ENCODE measurements around the gene PPP1R1A. TPM values are rescaled to one million over a fixed set of nuclear protein-coding genes. Genes with fewer than 3 reads are reported as not detected.

Gene PPP1R1A
- total RNA-seq, 1 donor from 2014 or later = 2.3 TPM

DNA sequence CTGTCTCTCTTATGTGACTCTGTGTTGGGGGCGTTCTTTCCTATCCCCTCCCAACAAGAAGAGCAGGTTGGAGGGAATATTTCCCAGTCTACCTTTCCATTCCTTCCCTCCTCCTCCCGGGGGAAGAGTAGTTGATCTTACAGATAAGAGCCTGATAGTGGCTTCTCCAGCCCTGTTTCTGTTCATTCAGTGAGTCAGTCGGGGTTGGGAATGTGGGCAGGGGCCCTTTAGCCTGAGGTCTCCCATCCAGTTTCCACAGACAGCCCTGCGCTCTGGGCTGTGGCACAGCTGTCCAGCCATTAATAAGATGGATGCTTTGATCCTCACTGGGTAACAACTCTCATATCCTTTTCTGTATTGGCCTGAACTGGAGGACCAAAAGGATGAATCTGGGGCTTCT lies 18.1 kb upstream of the PPP1R1A start:
- Histone ChIP-seq H3K27me3 (peaks cover 51% of the 10 kb centered on the region), H3K4me1 (no peaks in the 10 kb centered on the region), H2AFZ (replicated peaks) (no peak overlapping the region), H3K9me3 (ENCODE audit: low read depth) (no peaks in the 10 kb centered on the region), H3K4me2 (no peak overlapping the region), H3K4me3 (no peak overlapping the region), H3K9ac (no peak overlapping the region), H3K79me2 (ENCODE audit: low read depth) (no peaks in the 10 kb centered on the region), H3F3A (ENCODE audit: low read depth) (no peaks in the 10 kb centered on the region), H4K20me1 (ENCODE audit: low read depth) (no peaks in the 10 kb centered on the region), H3K27ac (no peak overlapping the region), H3K36me3 (no peaks in the 10 kb centered on the region)
- H3K4me1 Mint-ChIP-seq = peaks cover 13% of the 10 kb centered on the region
- DNase-seq (ENCODE audit: low spot score) = no peak
- H3K4me3 Mint-ChIP-seq = no peak overlapping the region
- no peak overlapping the region for H3K27ac Mint-ChIP-seq
- no peaks in the 10 kb centered on the region for H3K36me3 Mint-ChIP-seq
- TF ChIP-seq, protein P1, sequence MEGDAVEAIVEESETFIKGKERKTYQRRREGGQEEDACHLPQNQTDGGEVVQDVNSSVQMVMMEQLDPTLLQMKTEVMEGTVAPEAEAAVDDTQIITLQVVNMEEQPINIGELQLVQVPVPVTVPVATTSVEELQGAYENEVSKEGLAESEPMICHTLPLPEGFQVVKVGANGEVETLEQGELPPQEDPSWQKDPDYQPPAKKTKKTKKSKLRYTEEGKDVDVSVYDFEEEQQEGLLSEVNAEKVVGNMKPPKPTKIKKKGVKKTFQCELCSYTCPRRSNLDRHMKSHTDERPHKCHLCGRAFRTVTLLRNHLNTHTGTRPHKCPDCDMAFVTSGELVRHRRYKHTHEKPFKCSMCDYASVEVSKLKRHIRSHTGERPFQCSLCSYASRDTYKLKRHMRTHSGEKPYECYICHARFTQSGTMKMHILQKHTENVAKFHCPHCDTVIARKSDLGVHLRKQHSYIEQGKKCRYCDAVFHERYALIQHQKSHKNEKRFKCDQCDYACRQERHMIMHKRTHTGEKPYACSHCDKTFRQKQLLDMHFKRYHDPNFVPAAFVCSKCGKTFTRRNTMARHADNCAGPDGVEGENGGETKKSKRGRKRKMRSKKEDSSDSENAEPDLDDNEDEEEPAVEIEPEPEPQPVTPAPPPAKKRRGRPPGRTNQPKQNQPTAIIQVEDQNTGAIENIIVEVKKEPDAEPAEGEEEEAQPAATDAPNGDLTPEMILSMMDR (IDR thresholded peaks at IDR 0.05) = no peak
- TF ChIP-seq EZH2 (IDR thresholded peaks at IDR 0.05) = no peak
- TF ChIP-seq EZH2phosphoT487 (IDR thresholded peaks at IDR 0.05) = no peak
- H3K9me3 Mint-ChIP-seq = peaks cover 6% of the 10 kb centered on the region
- peaks cover 4% of the 10 kb centered on the region for H3K27me3 Mint-ChIP-seq (ENCODE audit: insufficient read depth, low read depth)

DNA sequence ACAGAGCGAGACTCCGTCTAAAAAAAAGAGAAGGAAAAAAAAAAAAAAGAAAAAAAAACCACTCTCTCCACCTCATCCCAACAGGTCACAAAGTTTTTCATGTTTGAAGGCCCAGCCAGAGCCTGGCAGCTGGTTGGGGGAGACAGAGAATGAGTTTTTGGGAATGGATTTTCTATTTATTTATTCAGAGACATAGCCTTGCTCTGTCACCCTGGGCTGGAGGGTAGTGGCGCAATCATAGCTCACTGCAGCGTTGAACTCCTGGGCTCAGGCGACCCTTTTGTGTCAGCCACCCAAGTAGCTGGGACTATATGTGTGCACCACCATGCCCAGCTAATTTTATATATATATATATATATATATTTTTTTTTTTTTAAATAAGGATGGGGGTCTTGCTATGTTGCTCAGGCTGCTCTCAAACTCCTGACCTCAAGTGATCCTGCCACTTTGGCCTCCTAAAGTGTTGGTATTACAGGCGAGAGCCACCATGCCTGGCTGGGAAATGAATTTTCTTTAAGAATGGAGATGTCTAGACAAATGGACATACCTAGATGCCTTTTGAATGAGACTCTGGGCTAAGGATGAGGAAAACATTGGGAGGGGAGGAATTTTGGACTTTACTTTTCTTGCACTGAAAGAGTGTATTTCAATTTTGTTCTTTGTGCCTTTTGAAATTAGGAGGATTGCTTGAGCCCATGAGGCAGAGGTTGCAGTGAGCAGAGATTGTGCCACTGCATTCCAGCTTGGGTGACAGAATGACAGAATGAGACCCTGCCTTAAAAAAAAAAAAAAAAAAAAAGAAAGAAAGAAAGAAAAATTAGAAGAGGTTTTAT lies 16.9 kb upstream of the PPP1R1A start:
- TF ChIP-seq EZH2 (IDR thresholded peaks at IDR 0.05) = no peak
- no peak for TF ChIP-seq EZH2phosphoT487 (IDR thresholded peaks at IDR 0.05)
- TF ChIP-seq, protein P1 (IDR thresholded peaks at IDR 0.05) = no peak
- H2AFZ ChIP-seq (replicated peaks) = no peak overlapping the region
- no peaks in the 10 kb centered on the region for H4K20me1 ChIP-seq (ENCODE audit: low read depth)
- peaks cover 43% of the 10 kb centered on the region for H3K27me3 ChIP-seq
- Mint-ChIP-seq H3K4me1 (peaks cover 13% of the 10 kb centered on the region), H3K9me3 (peaks cover 8% of the 10 kb centered on the region), H3K4me3 (no peak overlapping the region), H3K27me3 (ENCODE audit: insufficient read depth, low read depth) (peaks cover 7% of the 10 kb centered on the region), H3K36me3 (no peaks in the 10 kb centered on the region), H3K27ac (no peak overlapping the region)
- H3K9ac ChIP-seq = no peak overlapping the region
- H3K36me3 ChIP-seq = no peaks in the 10 kb centered on the region
- H3K4me1 ChIP-seq = no peaks in the 10 kb centered on the region
- no peaks in the 10 kb centered on the region for H3F3A ChIP-seq (ENCODE audit: low read depth)
- no peak overlapping the region for H3K27ac ChIP-seq
- H3K9me3 ChIP-seq (ENCODE audit: low read depth) = no peaks in the 10 kb centered on the region
- no peak for DNase-seq (ENCODE audit: low spot score)
- H3K79me2 ChIP-seq (ENCODE audit: low read depth) = no peaks in the 10 kb centered on the region
- no peak overlapping the region for H3K4me3 ChIP-seq
- no peak overlapping the region for H3K4me2 ChIP-seq

DNA sequence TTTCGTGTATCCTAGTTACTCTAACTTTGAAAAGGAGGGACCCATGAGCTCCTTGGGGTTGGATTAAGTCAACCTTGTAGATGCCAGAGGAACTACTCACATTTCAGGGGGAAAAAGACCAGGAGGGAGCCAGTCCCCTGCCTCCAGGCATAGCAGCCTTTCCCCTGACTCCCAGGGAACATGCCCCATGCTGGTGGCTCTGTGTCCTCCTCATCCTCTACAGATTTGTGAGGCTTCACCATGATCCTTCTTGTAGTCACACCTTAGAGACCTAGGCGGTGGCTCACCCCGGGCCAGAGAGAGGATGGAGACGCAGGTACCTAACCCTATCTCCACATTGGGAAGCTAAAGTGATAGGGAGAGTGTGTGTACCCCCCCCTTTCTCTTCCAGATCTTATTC lies 16.0 kb upstream of the PPP1R1A start:
- H3K9me3 Mint-ChIP-seq = peaks cover 8% of the 10 kb centered on the region
- H3K36me3 ChIP-seq = no peaks in the 10 kb centered on the region
- no peaks in the 10 kb centered on the region for H3K4me1 ChIP-seq
- H3K9me3 ChIP-seq (ENCODE audit: low read depth) = no peaks in the 10 kb centered on the region
- peaks cover 37% of the 10 kb centered on the region for H3K27me3 ChIP-seq
- H3K27ac ChIP-seq = no peak overlapping the region
- TF ChIP-seq EZH2 (IDR thresholded peaks at IDR 0.05) = no peak
- TF ChIP-seq, protein P1 (IDR thresholded peaks at IDR 0.05) = no peak
- TF ChIP-seq EZH2phosphoT487 (IDR thresholded peaks at IDR 0.05) = no peak
- no peak for DNase-seq (ENCODE audit: low spot score)
- H3K4me1 Mint-ChIP-seq = peaks cover 13% of the 10 kb centered on the region
- no peak overlapping the region for H3K27ac Mint-ChIP-seq
- no peak overlapping the region for H3K4me2 ChIP-seq
- H3K4me3 Mint-ChIP-seq = no peak overlapping the region
- H3K9ac ChIP-seq = no peak overlapping the region
- H3K79me2 ChIP-seq (ENCODE audit: low read depth) = no peaks in the 10 kb centered on the region
- H4K20me1 ChIP-seq (ENCODE audit: low read depth) = no peaks in the 10 kb centered on the region
- no peaks in the 10 kb centered on the region for H3F3A ChIP-seq (ENCODE audit: low read depth)
- no peaks in the 10 kb centered on the region for H3K36me3 Mint-ChIP-seq
- H3K4me3 ChIP-seq = no peak overlapping the region
- H3K27me3 Mint-ChIP-seq (ENCODE audit: insufficient read depth, low read depth) = peaks cover 7% of the 10 kb centered on the region
- H2AFZ ChIP-seq (replicated peaks) = no peak overlapping the region

Measured in neural progenitor cell (in vitro differentiated cells).